CD4-positive, alpha-beta T cell treated with Interleukin-6 for 4 hours (primary cell): ENCODE results near the gene AXIN1.
A peak's percentile ranks its signal among the peaks of the same experiment; 100 is the strongest.
"Not testable (repeated sequence)": the region's sequence is repeated elsewhere in the genome, so short reads cannot be mapped to it uniquely, and the experiment has no call there.

ENCODE experiments used
- DNase-seq: peaks from one replicate; pipeline ENCODE4 v3.0.0-alpha.2; 2020; ENCODE audit warnings: mixed read lengths

The AXIN1 gene

GRCh38 chr16:369275-369865 lies 16.8 kb upstream of the AXIN1 start:
- DNase-seq = no peak

- DNase-seq = no peak
These were observed 16.1 kb upstream of the AXIN1 start for GRCh38 chr16:368388-369158.

GRCh38 chr16:367333-367903 lies 14.9 kb upstream of the AXIN1 start:
- no peak for DNase-seq

GRCh38 chr16:366476-366875 lies 14.0 kb upstream of the AXIN1 start:
- DNase-seq = no peak

GRCh38 chr16:364595-365491 lies 12.3 kb upstream of the AXIN1 start:
- DNase-seq = no peak

GRCh38 chr16:363766-364490 lies 11.4 kb upstream of the AXIN1 start:
- no peak for DNase-seq

GRCh38 chr16:363110-363765 lies 10.7 kb upstream of the AXIN1 start:
- DNase-seq = no peak

- DNase-seq = not testable (repeated sequence)
These were observed 10.1 kb upstream of the AXIN1 start for GRCh38 chr16:362702-362999.

GRCh38 chr16:361872-362701 lies 9.6 kb upstream of the AXIN1 start:
- DNase-seq = peak; percentile 82

- no peak for DNase-seq
These were observed 8.9 kb upstream of the AXIN1 start for GRCh38 chr16:361341-361871.

- no peak for DNase-seq
These were observed 8.3 kb upstream of the AXIN1 start for GRCh38 chr16:360698-361336.

GRCh38 chr16:359871-360697 lies 7.6 kb upstream of the AXIN1 start:
- DNase-seq = no peak

GRCh38 chr16:359067-359763 lies 6.7 kb upstream of the AXIN1 start:
- DNase-seq = no peak

- DNase-seq = no peak
These were observed 4.2 kb upstream of the AXIN1 start for GRCh38 chr16:356741-357140.

- peak; percentile 51 for DNase-seq
These were observed 2.5 kb upstream of the AXIN1 start for GRCh38 chr16:354971-355461.

- DNase-seq = no peak
These were observed 1.9 kb upstream of the AXIN1 start for GRCh38 chr16:354291-354881.

GRCh38 chr16:353404-354290 lies 1.1 kb upstream of the AXIN1 start:
- no peak for DNase-seq
